ENCODE measurements around the gene MYOZ2.

MYOZ2 gene

GRCh38 chr4:119205690-119206089 is 70.1 kb downstream of the MYOZ2 start:
- DNase-seq: no peak

- no peak for DNase-seq
Observed at GRCh38 chr4:119206178-119206577, 70.5 kb downstream of the MYOZ2 start.

DNA sequence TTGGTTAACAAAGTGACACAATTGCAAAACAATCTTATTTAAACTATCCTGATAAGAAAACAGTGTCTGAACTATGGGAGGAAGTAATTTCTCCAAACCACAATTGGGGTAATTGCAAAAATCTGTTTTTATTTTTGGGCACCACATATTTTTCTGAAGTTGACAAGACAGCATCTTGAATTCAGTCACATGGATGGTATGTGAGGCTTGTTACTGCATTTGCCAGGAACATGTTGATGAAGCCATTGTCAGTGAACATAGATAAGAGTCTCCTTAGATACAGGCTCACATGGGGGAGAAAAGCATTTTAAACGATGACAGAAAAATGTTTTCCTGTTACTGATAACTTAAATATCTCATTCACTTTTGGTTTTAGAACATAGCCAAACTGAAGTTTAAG is 71.4 kb downstream of the MYOZ2 start:
- DNase-seq: peak; percentile 57

DNA sequence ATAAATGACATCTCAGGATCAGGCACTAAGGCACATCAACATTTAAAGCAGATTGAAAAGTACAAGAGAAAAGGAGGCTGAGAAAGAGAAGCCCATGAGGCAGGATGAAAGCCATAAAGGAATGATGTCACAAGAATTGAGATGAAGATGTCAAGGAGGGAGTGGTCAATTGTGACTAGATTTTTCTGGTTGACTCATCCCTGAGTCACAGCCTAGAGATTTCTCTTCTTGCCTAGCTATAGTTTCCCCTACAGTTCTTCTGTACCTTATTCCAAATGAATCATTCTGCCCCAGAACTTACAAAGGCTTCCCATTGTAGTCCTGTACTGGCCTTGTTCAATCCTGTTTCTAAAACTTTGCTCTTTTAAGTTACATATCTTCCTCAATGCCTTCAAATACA is 73.4 kb downstream of the MYOZ2 start:
- DNase-seq: peak; percentile 95

DNA sequence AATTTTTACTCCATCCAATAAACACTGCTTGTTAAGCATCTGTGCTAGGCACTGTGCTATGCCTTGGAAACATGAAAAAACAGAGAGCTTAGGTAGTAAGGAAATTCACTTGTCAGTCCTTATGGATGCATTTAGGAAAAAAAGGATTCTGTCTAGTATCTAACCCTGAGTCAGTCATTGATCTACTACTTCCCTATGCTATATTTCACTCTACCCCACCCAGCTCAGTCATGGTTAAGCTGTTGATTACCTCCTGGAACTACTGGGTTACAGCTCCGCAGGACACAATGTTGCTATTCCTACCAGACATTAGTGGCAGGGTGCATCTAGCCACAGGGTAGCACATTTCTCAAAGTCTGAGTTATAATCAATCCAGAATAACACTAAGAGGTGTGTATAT is 74.0 kb downstream of the MYOZ2 start:
- DNase-seq: peak; percentile 7

DNA sequence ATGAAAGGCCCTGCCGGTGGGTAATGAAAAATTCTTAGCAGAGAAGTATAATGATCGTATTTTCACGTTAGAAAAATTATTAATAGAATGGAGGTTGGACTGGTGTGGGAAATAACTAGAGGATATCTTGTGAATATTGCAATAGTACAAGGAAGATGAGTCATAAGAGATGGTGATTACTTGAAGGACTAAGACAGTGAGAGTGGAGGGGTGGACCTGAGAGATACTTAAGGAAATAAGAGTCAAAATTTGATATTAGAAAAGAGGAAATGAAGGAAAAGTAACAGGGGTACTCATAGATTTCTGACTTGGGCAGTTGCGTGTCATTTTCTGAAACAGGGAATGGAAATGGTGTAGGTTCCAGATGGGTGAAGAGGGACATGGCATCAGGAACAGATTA is 75.1 kb downstream of the MYOZ2 start:
- DNase-seq: peak; percentile 7

DNA sequence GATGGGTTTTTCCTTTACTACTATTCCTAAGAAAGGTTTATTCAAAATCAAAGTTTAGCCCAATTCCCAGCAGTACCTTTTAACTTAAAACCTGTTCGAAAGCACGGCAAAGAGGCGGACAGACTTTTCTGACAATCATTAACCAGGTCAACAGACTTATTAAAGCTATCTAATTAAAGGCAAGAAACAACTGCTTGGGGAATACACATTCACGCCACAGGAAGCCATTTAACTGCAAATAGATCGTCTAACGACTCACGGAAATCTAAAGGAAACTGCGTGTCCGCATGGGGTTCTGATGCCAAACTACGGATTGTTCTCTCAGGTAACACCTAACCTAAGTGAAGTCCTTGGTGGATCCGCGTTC is 76.2 kb downstream of the MYOZ2 start:
- DNase-seq: no peak

GRCh38 chr4:119212234-119212963 is 76.8 kb downstream of the MYOZ2 start, which contains the start of gene USP53:
Gene USP53 (plus strand): TSS chr4:119212713. CDS start chr4:119239760, 27,047 bp downstream.
- peak; percentile 98 for DNase-seq

DNA sequence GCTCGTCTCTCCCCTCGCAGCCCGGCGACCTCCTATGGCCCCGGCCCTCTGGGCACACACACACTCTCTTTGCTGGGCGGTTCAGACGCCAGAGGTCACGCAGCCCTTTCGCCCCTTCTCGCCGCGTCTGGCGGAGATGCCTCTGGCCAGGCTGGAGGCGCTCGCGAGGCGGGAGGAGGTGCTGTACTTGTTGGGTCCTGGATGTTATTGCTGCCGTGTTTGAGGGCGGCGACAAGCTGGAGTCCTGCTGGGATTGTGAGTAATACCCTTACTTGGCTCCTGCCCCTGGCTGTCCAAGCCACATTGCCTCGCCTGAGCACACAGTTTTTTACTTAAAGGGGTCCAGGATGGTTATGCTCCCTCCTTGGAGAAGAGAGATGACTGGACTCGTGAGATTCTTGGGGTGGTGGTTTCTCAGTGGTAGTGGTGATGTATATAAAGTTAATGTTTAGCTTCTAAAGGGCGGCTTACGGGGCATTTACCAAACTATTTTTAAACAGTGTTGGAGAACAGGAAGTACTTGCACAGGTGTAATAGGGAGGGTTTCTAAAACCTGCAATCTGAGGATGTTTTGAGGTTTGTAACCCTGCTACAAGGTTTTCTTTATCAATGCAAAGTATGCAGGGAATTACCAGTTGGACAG is 77.5 kb downstream of the MYOZ2 start:
- peak; percentile 91 for DNase-seq

DNA sequence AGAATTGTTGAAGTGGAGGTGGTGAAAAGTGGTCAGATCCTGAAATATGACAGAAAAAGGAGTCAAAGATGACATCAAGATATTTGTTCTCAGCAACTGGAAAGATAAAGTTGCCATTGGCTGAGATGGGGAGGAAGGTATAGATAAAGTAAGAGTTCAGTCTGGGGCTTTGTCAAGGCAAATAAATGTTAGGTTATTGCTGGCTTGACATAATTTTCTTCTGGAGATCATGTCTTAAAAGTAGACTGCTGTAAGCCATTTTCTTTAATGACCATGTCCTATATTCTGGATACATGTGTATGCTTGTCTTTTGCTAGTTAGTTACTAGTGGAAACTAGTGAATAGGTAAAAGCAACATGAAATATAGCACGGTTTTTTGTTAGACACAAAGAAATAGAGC is 82.5 kb downstream of the MYOZ2 start:
- no peak for DNase-seq

DNA sequence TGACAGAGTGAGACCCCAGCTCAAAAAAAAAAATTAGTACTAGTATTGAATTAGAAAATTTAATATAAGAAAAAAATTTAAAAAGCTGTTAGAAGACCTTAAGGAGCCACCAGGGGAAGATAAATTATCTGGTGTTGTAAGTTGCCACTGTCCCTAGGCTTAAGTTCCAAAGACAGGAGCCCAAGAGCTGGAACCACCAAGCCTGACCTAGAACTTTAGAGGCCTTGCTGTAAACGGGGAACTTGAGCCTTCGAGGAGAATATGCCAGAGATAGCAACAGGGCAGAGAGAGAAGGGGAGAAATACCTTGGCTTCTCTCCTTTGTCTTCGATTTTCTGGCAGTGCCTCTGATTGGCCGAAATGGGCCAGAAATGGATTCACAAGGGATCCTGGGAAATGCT is 85.8 kb downstream of the MYOZ2 start:
- DNase-seq: no peak

DNA sequence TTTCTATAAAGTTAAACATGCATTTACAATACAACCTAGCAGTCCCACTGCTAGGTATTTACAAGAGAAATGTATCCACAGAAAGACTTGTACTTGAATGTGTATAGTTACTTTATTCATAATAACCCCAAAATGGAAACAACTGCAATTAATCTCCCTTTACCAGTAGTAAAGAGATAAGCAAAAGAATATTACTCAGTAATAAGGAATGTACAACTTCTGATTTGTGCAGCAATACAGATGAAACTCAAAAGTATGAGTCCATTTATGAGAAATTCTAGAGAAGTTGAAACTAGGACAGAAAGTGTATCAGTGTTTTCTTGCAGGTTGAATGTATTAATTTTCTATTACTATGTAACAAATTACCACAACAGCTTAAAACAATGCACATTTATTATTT is 92.1 kb downstream of the MYOZ2 start:
- DNase-seq: peak; percentile 32

DNA sequence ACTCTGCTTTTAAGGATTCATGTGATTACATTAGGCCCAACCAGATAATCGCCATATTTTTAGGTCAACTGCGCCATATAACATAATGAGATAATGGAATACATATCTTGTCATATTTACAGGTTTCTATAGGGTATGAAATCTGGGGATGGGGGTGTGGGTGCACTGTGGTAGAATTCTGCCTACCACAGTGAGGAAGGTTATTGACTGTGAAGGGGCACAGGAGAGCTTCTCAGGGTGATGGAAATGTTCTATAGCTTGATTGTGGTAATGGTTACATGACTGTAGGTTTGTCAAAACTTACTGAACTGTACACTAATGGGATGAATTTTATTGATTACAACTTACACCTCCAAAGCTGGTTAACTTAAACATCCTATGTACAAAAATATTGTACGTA is 92.8 kb downstream of the MYOZ2 start:
- DNase-seq: no peak

- no peak for DNase-seq
Observed at GRCh38 chr4:119229908-119230687, 94.5 kb downstream of the MYOZ2 start.

DNA sequence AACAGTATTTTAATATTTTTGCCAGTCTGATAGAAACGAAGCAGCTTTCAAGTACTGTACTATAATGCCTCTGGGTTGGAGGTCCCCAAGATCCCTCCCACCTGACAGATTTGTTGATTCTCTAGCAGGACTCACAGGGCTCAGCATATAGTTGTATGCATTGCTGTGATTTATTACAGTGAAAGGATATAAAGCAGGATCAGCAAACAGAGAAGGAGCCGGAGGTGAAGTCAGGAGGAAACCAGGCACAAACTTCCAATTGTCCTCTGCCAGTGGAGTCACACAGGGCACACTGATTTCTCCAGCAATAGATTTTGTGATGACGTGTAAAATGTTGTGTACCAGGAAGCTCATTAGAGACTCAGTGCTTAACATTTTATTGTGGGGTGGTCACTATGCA is 95.9 kb downstream of the MYOZ2 start:
- DNase-seq: no peak

- no peak for DNase-seq
Observed at GRCh38 chr4:119232286-119232685, 96.7 kb downstream of the MYOZ2 start.

DNA sequence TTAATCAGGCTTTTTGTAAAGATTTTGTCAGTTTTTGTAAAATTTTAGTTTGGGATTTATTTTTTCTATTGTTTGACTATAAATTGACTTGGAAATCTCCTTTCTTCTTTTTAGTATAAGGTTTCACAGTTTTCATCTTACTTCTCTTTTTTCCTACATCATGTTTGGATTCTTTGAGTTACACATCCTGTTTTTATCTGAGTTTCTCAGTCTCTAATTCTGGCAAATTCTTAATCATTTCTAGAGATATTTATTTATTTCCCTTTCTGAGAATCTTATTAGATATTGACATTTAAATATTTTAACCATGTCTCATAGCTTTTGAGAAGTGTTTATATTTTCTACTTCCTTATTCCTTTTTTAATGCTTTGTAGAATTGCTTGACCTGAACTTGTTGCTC is 97.6 kb downstream of the MYOZ2 start:
- DNase-seq: no peak

DNA sequence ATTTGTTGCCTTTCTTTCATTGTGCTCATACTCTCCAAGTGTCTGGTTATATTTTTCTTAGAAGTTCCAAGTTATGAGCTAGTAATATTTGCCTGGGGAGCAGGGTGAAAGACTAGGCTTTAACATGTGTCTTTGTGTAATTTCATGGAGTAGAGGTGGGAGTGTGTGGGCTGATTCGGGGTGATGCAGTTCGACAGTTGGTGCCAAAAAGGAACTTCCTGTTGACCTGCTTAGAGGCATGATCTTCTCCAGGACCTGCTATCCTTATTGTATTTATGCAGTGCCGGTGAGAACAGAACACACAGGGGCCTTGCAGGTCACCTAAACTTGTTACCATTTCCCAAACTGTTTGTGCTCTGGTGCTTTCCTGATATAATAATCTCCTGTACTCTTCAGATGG is 98.1 kb downstream of the MYOZ2 start:
- DNase-seq: no peak

GRCh38 chr4:119237201-119237600 is 101.6 kb downstream of the MYOZ2 start:
- DNase-seq: no peak

All from fibroblast of upper back skin (primary cell).